DOHH2 (cell line): ENCODE measurements around the gene COMMD10.

ENCODE experiments used
- CTCF ChIP-seq: fragments of 200-600 bp; sonication (generic); IDR thresholded peaks from one replicate; pipeline ENCODE4 v1.5.1; 2014; ENCODE audit warnings: antibody characterized with exemption, mild to moderate bottlenecking, low read depth, low read length; ENCODE audit not compliant: poor library complexity, severe bottlenecking
- EZH2phosphoT487 ChIP-seq: fragments of 200-600 bp; sonication (generic); IDR thresholded peaks from 2 replicates; pipeline ENCODE4 v1.6.1; 2017; ENCODE audit warnings: borderline replicate concordance, mild to moderate bottlenecking, antibody characterized with exemption, low read length, moderate library complexity, mixed read lengths

GRCh38 chr5:116275282-116275681, 190.5 kb downstream of the COMMD10 start:
- TF ChIP-seq CTCF: no peak
- TF ChIP-seq EZH2phosphoT487: no peak
